ENCODE results near the gene PAQR3. TPM values are rescaled to one million over a fixed set of nuclear protein-coding genes. Genes with fewer than 3 reads are reported as not detected.

Gene PAQR3
- total and polyA plus RNA-seq, 9 of the 15 experiments (the other 6 are each of a cell fraction or from before 2014, with no cell fraction given) = 10.7 to 77.1 (median 31.6) TPM

DNA sequence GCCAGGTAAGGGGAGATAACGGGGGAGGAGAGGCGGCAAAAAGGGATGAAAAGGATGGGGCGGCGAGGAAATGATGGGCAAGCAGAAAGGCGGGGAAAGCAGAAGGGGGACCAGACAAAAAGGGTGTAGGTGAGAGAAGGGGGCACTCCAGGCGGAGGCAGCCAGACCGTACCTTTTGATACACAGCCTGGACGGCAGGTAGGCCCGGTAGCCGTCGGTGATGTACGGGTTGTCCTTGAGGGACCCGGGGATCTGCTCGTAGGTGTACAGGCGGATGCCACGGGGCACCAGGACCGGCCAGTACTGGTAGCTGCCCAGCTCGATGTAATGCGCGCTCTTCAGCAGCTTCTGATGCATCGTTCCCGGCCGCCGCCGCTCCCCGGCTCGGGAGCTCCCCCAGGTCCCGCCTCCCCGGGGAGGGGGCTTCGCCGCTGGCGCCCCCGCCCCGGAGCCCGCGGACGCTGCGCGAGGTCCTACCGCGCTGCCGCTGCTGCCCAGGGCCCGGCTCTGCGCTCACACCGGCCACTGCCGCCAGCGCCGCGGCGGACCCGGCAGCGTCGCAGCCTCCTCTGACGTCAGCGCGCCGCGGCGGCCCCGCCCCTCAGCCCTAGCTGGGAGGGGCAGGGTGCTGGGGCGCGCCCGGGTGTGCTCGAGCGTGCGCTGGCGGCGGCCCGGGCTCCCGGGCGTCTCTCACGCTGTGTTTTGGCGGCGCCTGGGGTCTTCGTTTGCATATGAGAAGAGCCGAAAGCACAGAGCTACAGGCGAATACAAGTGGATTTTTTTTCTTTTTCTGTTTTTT lies at the start of gene PAQR3 (continued):
- TF ChIP-seq HMG20B (CRISPR knock-in tag; IDR thresholded peaks at IDR 0.05) (no peak), ELF4 (CRISPR knock-in tag; IDR thresholded peaks at IDR 0.05) (no peak), SMAD3 (CRISPR knock-in tag; conservative IDR thresholded peaks at IDR 0.05) (no peak), ILF3 (IDR thresholded peaks at IDR 0.05; ENCODE audit: borderline replicate concordance) (no peak), HNRNPL (IDR thresholded peaks at IDR 0.05; ENCODE audit: low read depth, low read length) (no peak), CCAR2 (IDR thresholded peaks at IDR 0.05; ENCODE audit: low read depth, low read length) (no peak), KDM4B (IDR thresholded peaks at IDR 0.05; ENCODE audit: borderline replicate concordance in 2 of 2, low read depth in 1 of 2) (peak in 1 of 2 experiments; percentile 55; a peak in 1 of 4 replicates), EGR1 (conservative IDR thresholded peaks at IDR 0.05) (no peak), HCFC1 (IDR thresholded peaks at IDR 0.05; ENCODE audit: low read depth, low read length) (peak; percentile 74), HMGN3 (IDR thresholded peaks at IDR 0.05; ENCODE audit: borderline replicate concordance, extremely low read depth, insufficient read length, low read depth, low read length) (peak; percentile 88), KAT8 (IDR thresholded peaks at IDR 0.05; ENCODE audit: low read depth) (no peak), ZSCAN32 (CRISPR knock-in tag; IDR thresholded peaks at IDR 0.05) (no peak), FOXK1 (CRISPR knock-in tag; IDR thresholded peaks at IDR 0.05; ENCODE audit: borderline replicate concordance) (no peak), ZNF184 (CRISPR knock-in tag; IDR thresholded peaks at IDR 0.05) (no peak)
- TF ChIP-seq, protein P1, sequence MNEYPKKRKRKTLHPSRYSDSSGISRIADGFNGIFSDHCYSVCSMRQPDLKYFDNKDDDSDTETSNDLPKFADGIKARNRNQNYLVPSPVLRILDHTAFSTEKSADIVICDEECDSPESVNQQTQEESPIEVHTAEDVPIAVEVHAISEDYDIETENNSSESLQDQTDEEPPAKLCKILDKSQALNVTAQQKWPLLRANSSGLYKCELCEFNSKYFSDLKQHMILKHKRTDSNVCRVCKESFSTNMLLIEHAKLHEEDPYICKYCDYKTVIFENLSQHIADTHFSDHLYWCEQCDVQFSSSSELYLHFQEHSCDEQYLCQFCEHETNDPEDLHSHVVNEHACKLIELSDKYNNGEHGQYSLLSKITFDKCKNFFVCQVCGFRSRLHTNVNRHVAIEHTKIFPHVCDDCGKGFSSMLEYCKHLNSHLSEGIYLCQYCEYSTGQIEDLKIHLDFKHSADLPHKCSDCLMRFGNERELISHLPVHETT (CRISPR knock-in tag; conservative IDR thresholded peaks at IDR 0.05 in 1 of 2, IDR thresholded peaks at IDR 0.05 in 1 of 2) = no peak
- TF ChIP-seq, protein P2, sequence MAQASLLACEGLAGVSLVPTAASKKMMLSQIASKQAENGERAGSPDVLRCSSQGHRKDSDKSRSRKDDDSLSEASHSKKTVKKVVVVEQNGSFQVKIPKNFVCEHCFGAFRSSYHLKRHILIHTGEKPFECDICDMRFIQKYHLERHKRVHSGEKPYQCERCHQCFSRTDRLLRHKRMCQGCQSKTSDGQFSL (CRISPR knock-in tag; IDR thresholded peaks at IDR 0.05) = no peak
- TF ChIP-seq, protein P2 (tag; IDR thresholded peaks at IDR 0.05) = no peak
- TF ChIP-seq, protein P3, sequence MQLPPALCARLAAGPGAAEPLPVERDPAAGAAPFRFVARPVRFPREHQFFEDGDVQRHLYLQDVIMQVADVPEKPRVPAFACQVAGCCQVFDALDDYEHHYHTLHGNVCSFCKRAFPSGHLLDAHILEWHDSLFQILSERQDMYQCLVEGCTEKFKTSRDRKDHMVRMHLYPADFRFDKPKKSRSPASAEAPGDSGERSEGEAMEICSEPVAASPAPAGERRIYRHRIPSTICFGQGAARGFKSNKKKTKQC (CRISPR knock-in tag; IDR thresholded peaks at IDR 0.05) = no peak

Data from K562 (cell line).